Mucosa of descending colon (tissue), 3 donors: ENCODE measurements around the gene RNF166. TPM values are rescaled to one million over a fixed set of nuclear protein-coding genes. Genes with fewer than 3 reads are reported as not detected.

Experiments
- ATAC-seq: fragments of 200-7000 bp; cut with Tn5 transposase; one replicate; pipeline ENCODE4 v1.9.1; 2020; ENCODE audit warnings: mild to moderate bottlenecking, moderate library complexity
- DNase-seq, 3 donors: peaks; one replicate each; pipeline ENCODE4 v3.0.0-alpha.2; 2020
- H3K36me3 ChIP-seq: fragments of 200-600 bp; one replicate; pipeline ENCODE4 v1.8.0; 2021; ENCODE audit warnings: low read depth, mild to moderate bottlenecking
- H3K4me1 ChIP-seq: fragments of 200-600 bp; one replicate; pipeline ENCODE4 v1.8.0; 2021; ENCODE audit warnings: low read depth, mild to moderate bottlenecking
- H3K4me3 ChIP-seq: fragments of 200-600 bp; one replicate; pipeline ENCODE4 v1.8.0; 2021; ENCODE audit warnings: mild to moderate bottlenecking
- H3K9me3 ChIP-seq: fragments of 200-600 bp; one replicate; pipeline ENCODE4 v1.8.0; 2021; ENCODE audit warnings: mild to moderate bottlenecking
- intact Hi-C, 2 donors: fragments of 100-400 bp; cut with DNase I in 1 of 2; cut with micrococcal nuclease in 1 of 2; formaldehyde crosslinking; loops; one replicate each; pipeline versions ENCODE4 v1.11.0 to v1.11.1; 2022; cut with DNase I, micrococcal nuclease
- total RNA-seq, 3 donors: library from RNA; stranded (reverse); fragmentation: NEBNext Ultra II Directional in 2 of 3; extraction: Animal tissue kit (Norgen Biotek cat#: 25700) in 2 of 3; gene quantifications; one replicate each; pipeline versions ENCODE4 v1.2.1 to v1.2.4, GENCODE V29; 2021 to 2023
- TF ChIP-seq, protein P1 (sequence below): fragments of 200-600 bp; IDR thresholded peaks from one replicate; pipeline ENCODE4 v1.8.0; 2022; ENCODE audit warnings: antibody characterized with exemption, mild to moderate bottlenecking
- donor health status: DM: no; HTN: no; CAD: no; lungs with moderate emphysema.
- donor health status: DM: no; HTN: no; CAD: no.
- donor health status: DM: no; HTN: yes; CAD: no.

The RNF166 gene
- total RNA-seq, 3 donors from 2014 or later = 9.5 to 22.8 (median 15.1) TPM

DNA sequence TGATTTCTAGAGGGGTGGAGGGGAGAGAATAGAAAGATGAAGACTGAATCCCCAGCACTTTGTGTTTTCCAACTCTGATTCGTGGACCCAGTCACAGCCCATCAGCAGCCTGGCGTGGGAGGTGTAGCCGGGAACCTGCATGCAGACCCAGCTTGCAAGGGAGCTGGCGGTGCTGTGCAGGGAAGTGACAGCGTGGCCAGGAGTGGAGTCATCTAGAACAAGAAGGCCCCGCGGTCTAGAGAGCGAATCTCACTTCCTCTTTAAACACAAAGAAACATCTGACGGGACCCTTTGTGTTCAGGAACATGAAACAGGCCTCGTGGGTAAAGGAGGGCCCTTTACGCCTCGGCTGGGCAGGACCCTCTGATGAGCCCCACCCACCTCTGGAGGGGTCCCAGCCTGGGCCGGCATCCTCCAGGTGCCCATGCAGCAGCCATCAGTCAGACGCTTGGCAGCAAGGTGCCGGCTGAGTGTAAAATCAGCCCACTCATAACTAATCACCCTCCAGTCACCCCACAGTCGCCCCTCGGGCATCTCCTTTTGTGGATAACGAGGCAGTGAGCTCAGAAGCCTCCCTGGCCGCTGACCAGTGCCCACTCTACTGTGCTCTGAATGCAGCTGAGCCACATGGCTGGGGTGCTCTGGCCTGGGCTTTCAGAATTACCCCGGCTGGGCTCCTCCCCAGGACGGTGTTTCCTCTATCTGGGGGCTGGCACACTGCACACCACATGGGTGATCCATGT lies 24.3 kb downstream of the RNF166 start:
- peak; percentile 49 for ATAC-seq
- no peak overlapping the region for H3K4me3 ChIP-seq

DNA sequence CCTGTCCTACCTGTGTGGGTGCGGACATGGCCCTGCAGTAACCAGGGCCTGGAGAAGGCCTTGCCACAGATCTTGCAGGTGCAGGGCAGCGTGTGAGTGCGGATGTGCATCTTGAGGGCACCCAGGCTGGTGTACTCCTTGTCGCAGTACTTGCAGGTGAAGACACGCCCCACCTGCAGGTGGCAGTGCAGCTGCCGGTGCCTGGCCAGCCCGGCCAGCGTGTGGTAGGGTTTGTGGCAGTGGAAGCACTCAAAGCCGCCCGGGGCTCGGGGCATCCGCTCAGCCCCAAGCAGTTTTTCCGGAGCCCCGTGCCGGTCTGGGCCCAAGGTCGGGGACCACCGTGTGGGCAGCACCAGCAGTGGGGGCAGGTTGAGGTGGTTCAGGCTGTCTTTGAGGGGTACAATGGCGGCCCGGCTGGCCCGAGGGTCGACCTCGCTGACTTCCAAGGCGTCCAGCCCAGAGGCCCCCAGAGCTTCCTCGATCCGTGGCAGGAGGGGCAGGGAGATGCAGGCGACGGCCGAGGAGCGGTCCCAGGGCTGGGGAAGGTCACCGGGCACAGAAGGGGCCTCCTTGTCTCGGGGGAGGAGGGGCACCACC lies 25.0 kb downstream of the RNF166 start:
- ATAC-seq (peak; percentile 79), DNase-seq (peak; percentile 77 to 86 (median 84))
- no peaks in the 10 kb centered on the region for H3K4me1 ChIP-seq
- no peaks in the 10 kb centered on the region for H3K9me3 ChIP-seq
- no peak overlapping the region for H3K4me3 ChIP-seq
- TF ChIP-seq, protein P1, sequence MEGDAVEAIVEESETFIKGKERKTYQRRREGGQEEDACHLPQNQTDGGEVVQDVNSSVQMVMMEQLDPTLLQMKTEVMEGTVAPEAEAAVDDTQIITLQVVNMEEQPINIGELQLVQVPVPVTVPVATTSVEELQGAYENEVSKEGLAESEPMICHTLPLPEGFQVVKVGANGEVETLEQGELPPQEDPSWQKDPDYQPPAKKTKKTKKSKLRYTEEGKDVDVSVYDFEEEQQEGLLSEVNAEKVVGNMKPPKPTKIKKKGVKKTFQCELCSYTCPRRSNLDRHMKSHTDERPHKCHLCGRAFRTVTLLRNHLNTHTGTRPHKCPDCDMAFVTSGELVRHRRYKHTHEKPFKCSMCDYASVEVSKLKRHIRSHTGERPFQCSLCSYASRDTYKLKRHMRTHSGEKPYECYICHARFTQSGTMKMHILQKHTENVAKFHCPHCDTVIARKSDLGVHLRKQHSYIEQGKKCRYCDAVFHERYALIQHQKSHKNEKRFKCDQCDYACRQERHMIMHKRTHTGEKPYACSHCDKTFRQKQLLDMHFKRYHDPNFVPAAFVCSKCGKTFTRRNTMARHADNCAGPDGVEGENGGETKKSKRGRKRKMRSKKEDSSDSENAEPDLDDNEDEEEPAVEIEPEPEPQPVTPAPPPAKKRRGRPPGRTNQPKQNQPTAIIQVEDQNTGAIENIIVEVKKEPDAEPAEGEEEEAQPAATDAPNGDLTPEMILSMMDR = peak; percentile 52
- H3K36me3 ChIP-seq = no peaks in the 10 kb centered on the region
- intact Hi-C loops = no loop called here

More for the DNA sequence above, 24.3 kb downstream of the RNF166 start:
- intact Hi-C loops = no loop called here
- peaks cover 3% of the 10 kb centered on the region for H3K4me1 ChIP-seq
- H3K36me3 ChIP-seq = no peaks in the 10 kb centered on the region
- H3K9me3 ChIP-seq = no peaks in the 10 kb centered on the region
- TF ChIP-seq, protein P1 = no peak
- DNase-seq = peak; percentile 56 to 85 (median 69)

DNA sequence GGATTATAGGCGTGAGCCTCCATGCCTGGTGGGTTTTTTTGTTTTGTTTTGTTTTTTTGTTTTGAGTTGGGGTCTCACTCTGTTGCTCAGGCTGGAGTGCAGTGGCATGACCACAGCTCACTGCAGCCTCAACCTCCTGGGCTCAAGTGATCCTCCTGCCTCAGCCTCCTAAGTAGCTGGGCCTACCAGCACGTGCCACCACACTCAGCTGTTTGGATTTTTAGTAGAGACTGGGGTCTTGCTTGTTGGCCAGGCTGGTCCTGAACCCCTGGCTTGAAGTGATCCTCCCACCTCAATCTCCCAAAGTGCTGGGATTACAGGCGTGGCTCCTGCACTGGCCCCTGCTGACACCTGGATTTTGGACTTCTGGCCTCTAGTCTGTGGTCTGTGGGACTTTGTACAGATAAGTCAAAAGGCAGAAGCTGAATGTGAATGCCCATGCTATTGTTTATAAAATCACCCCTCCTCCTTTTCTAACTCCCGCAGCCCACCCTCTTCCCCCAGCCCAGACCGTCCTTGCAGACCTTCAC lies 25.6 kb downstream of the RNF166 start:
- TF ChIP-seq, protein P1 = no peak
- intact Hi-C loops = no loop called here
- H3K9me3 ChIP-seq = no peaks in the 10 kb centered on the region
- no peaks in the 10 kb centered on the region for H3K36me3 ChIP-seq
- DNase-seq (no peak), ATAC-seq (no peak)
- no peak overlapping the region for H3K4me3 ChIP-seq
- no peaks in the 10 kb centered on the region for H3K4me1 ChIP-seq

DNA sequence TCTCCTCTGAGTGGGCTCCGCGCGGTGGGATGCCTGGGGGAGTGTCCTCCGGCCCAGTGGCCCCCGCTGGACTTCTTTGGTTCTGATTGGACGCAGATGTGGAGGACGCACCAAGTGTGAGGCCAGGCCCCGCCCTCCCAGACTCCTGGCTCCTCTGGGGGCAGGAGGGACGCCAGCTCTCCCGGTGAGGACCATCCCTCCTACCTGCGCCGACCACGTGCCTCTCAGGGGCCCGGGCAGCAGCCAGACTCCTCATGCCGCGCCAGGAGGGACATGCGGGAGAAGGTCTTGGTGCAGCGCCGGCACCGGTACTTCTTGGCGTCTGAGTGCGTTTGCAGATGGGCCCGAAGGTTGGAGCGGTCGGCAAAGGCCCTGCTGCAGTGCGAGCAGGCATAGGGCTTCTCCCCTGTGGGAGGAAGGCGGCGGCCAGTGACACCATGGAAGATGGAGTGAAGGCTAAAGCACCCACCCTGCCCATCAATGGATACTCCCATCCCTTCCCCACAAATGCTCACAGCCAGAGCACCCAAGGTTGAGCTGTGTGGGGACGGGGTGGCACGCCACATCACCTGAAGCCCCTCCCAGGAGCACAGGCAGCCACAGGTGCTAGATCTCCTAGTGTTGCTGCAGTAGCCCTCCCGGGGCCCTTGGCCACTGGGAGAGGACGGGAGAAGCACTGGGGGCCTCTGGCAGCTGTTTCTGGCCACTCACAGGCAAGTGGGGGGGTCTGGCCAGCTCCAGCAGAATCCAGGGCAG lies 27.8 kb downstream of the RNF166 start:
- DNase-seq = no peak
- intact Hi-C loops = no loop called here
- H3K4me1 ChIP-seq = no peaks in the 10 kb centered on the region
- no peaks in the 10 kb centered on the region for H3K9me3 ChIP-seq
- H3K36me3 ChIP-seq = no peaks in the 10 kb centered on the region
- TF ChIP-seq, protein P1 = no peak
- no peak for ATAC-seq
- H3K4me3 ChIP-seq = no peak overlapping the region

DNA sequence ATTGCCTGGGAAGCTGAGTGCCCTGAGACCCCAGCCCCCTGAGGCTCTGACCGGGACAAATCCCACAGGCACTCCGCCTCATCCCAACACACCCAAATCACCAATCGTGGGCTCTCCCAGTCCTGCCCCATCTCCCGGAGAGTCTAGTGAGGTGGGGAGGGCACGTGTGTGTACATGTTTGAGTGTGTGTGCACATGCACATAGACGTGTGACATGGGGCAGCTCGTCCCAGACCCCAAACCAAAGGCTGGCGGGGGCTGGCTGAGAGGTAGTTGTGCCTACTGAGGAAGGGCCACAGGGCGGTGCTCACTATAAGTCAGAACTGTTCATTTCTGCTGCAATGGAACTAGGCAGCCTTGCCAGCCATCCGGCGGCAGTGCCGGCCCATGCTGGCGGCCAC lies 28.5 kb downstream of the RNF166 start:
- Histone ChIP-seq H3K9me3 (no peaks in the 10 kb centered on the region), H3K4me3 (no peak overlapping the region), H3K36me3 (no peaks in the 10 kb centered on the region), H3K4me1 (no peaks in the 10 kb centered on the region)
- DNase-seq = no peak
- TF ChIP-seq, protein P1 = no peak
- intact Hi-C loops = no loop called here
- no peak for ATAC-seq
